GM23338 (cell line): ENCODE data around the gene IL17REL. TPM values are rescaled to one million over a fixed set of nuclear protein-coding genes. Genes with fewer than 3 reads are reported as not detected.

ENCODE experiments used
- ATAC-seq: fragments of 200-7000 bp; cut with Tn5 transposase; 3 replicates; pipeline ENCODE4 v1.9.1; 2020
- DNase-seq: peaks from one replicate; pipeline ENCODE4 v3.0.0-alpha.2; 2015; ENCODE audit warnings: low spot score
- H2AFZ ChIP-seq: fragments of 200-600 bp; sonication (generic); 2 replicates; pipeline ENCODE4 v1.8.0; 2016; ENCODE audit warnings: antibody characterized with exemption, mild to moderate bottlenecking, moderate library complexity
- H3F3A ChIP-seq: fragments of 200-600 bp; sonication (generic); replicated peaks from 2 replicates; pipeline ENCODE4 v1.8.0; 2017; ENCODE audit warnings: antibody characterized with exemption, mixed run types, low read depth
- H3K27ac ChIP-seq: fragments of 200-600 bp; sonication (generic); 2 replicates; pipeline ENCODE4 v1.6.1; 2016; ENCODE audit warnings: low read depth
- H3K27me3 ChIP-seq: fragments of 200-600 bp; sonication (generic); 2 replicates; pipeline ENCODE4 v1.8.0; 2016; ENCODE audit warnings: mild to moderate bottlenecking, mixed run types, moderate library complexity; ENCODE audit not compliant: insufficient read depth
- H3K36me3 ChIP-seq: fragments of 200-600 bp; sonication (generic); 2 replicates; pipeline ENCODE4 v1.8.0; 2016; ENCODE audit warnings: mild to moderate bottlenecking; ENCODE audit not compliant: insufficient read depth
- H3K4me1 ChIP-seq: fragments of 200-600 bp; sonication (generic); 2 replicates; pipeline ENCODE4 v1.8.0; 2016; ENCODE audit warnings: mild to moderate bottlenecking, moderate library complexity; ENCODE audit not compliant: insufficient read depth
- H3K4me2 ChIP-seq: fragments of 200-600 bp; sonication (generic); 2 replicates; pipeline ENCODE4 v1.7.1; 2017; ENCODE audit warnings: mixed run types
- H3K4me3 ChIP-seq: fragments of 200-600 bp; sonication (generic); 2 replicates; pipeline ENCODE4 v1.6.1; 2016; ENCODE audit warnings: mixed run types
- H3K79me2 ChIP-seq: fragments of 200-600 bp; sonication (generic); replicated peaks from 2 replicates; pipeline ENCODE4 v1.8.0; 2017; ENCODE audit warnings: mild to moderate bottlenecking; ENCODE audit not compliant: insufficient read depth
- H3K9me2 ChIP-seq: fragments of 200-600 bp; sonication (generic); 2 replicates; pipeline ENCODE4 v1.8.0; 2017; ENCODE audit not compliant: insufficient read depth
- H4K20me1 ChIP-seq: fragments of 200-600 bp; sonication (generic); replicated peaks from 2 replicates; pipeline ENCODE4 v1.8.0; 2017; ENCODE audit warnings: mild to moderate bottlenecking; ENCODE audit not compliant: insufficient read depth
- H3K27ac Mint-ChIP-seq: 2 replicates; pipeline ENCODE4 v1.8.0; 2020; ENCODE audit warnings: inconsistent platforms, mild to moderate bottlenecking, moderate library complexity, mixed read lengths
- H3K27me3 Mint-ChIP-seq: 3 replicates; pipeline ENCODE4 v1.8.0; 2022; ENCODE audit warnings: low read depth, mild to moderate bottlenecking, moderate library complexity, mixed read lengths, inconsistent platforms; ENCODE audit not compliant: insufficient read depth, poor library complexity
- H3K36me3 Mint-ChIP-seq: 3 replicates; pipeline ENCODE4 v1.8.0; 2021; ENCODE audit warnings: low read depth, mild to moderate bottlenecking, inconsistent platforms, moderate library complexity, mixed read lengths
- H3K4me1 Mint-ChIP-seq: 3 replicates; pipeline ENCODE4 v1.8.0; 2020; ENCODE audit warnings: mild to moderate bottlenecking, inconsistent platforms, mixed read lengths
- H3K4me3 Mint-ChIP-seq: 3 replicates; pipeline ENCODE4 v1.8.0; 2021; ENCODE audit warnings: moderate library complexity, mild to moderate bottlenecking, inconsistent platforms, mixed read lengths
- H3K9me3 Mint-ChIP-seq: 3 replicates; pipeline ENCODE4 v1.8.0; 2020; ENCODE audit warnings: moderate library complexity, mild to moderate bottlenecking, inconsistent platforms, mixed read lengths
- CTCF ChIP-seq, 2 experiments: fragments of 200-600 bp in 1 of 2; sonication (generic) in 1 of 2; conservative IDR thresholded peaks; 2 replicates each; pipeline versions ENCODE4 v1.5.1 to v1.6.1; 2016 to 2017; ENCODE audit warnings: antibody characterized with exemption in 2 of 2, low read depth in 2 of 2, mild to moderate bottlenecking in 2 of 2, moderate library complexity in 1 of 2
- ETS1 ChIP-seq: IDR thresholded peaks from 2 replicates; pipeline ENCODE4 v1.6.1; 2016; ENCODE audit warnings: antibody characterized with exemption
- EZH2 ChIP-seq: fragments of 200-600 bp; sonication (generic); IDR thresholded peaks from one replicate; pipeline ENCODE4 v1.8.0; 2017; ENCODE audit warnings: antibody characterized with exemption, mild to moderate bottlenecking, low read depth; ENCODE audit not compliant: unreplicated experiment
- EZH2phosphoT487 ChIP-seq: fragments of 200-600 bp; sonication (generic); IDR thresholded peaks from one replicate; pipeline ENCODE4 v1.8.1; 2018; ENCODE audit warnings: antibody characterized with exemption; ENCODE audit not compliant: unreplicated experiment
- JUNB ChIP-seq: IDR thresholded peaks from one replicate; pipeline ENCODE4 v1.6.1; 2016; ENCODE audit warnings: antibody characterized with exemption; ENCODE audit not compliant: unreplicated experiment
- NANOG ChIP-seq: IDR thresholded peaks from 2 replicates; pipeline ENCODE4 v1.6.1; 2016; ENCODE audit warnings: antibody characterized with exemption, borderline replicate concordance
- POLR2AphosphoS5 ChIP-seq: IDR thresholded peaks from 2 replicates; pipeline ENCODE4 v1.6.1; 2016; ENCODE audit warnings: antibody characterized with exemption, low read depth
- STAT1 ChIP-seq: IDR thresholded peaks from one replicate; pipeline ENCODE4 v1.6.1; 2016; ENCODE audit warnings: antibody characterized with exemption; ENCODE audit not compliant: unreplicated experiment
- ZNF114 ChIP-seq: fragments of 250-450 bp; sonication (Bioruptor Pico); IDR thresholded peaks from 2 replicates; pipeline ENCODE4 v1.5.0; 2020; ENCODE audit warnings: mild to moderate bottlenecking, moderate library complexity
- ZNF331 ChIP-seq: fragments of 250-450 bp; sonication (Bioruptor Pico); IDR thresholded peaks from 2 replicates; pipeline ENCODE4 v1.5.0; 2020; ENCODE audit warnings: low read depth, mild to moderate bottlenecking, moderate library complexity
- ZNF462 ChIP-seq: fragments of 250-450 bp; sonication (Bioruptor Pico); IDR thresholded peaks from 2 replicates; pipeline ENCODE4 v1.5.0; 2020; ENCODE audit warnings: mild to moderate bottlenecking, moderate library complexity
- polyA plus RNA-seq: library from polyadenylated mRNA; unstranded; fragments of >200 nt; fragmentation: Nextera tagmentation; extraction: Ambion mirVana; gene quantifications from 2 replicates; pipeline ENCODE4 v1.2.1, GENCODE V29; 2016
- total RNA-seq: library from RNA; depleted of rRNA; stranded (reverse); fragments of >200 nt; shearing (Covaris generic); gene quantifications from 2 replicates; pipeline ENCODE4 v1.2.3, GENCODE V29; 2014

IL17REL gene
- total and polyA plus RNA-seq, 2 experiments from 2014 or later: 0.31 TPM; not detected in 1

GRCh38 chr22:49950396-49950994 lies 62.1 kb downstream of the IL17REL start (continued):
- TF ChIP-seq ZNF462 (CRISPR knock-in tag): no peak
- TF ChIP-seq EZH2phosphoT487: no peak

GRCh38 chr22:49949914-49950292 lies 62.7 kb downstream of the IL17REL start:
- 0 out of 2 replicates have a peak, but pooled peaks cover 2% of the 10 kb centered on the region for H3F3A ChIP-seq
- DNase-seq (no peak), ATAC-seq (no peak)
- no peak overlapping the region for H2AFZ ChIP-seq
- H3K27ac ChIP-seq: no peak overlapping the region
- peaks cover 18% of the 10 kb centered on the region for H3K4me1 Mint-ChIP-seq
- H3K27me3 Mint-ChIP-seq: peaks cover 3% of the 10 kb centered on the region
- H3K27me3 ChIP-seq: no peaks in the 10 kb centered on the region
- H3K4me3 Mint-ChIP-seq: no peak overlapping the region
- H3K36me3 ChIP-seq: no peaks in the 10 kb centered on the region
- no peaks in the 10 kb centered on the region for H3K9me3 Mint-ChIP-seq
- H3K4me2 ChIP-seq: no peak overlapping the region
- no peak overlapping the region for H3K4me3 ChIP-seq
- no peaks in the 10 kb centered on the region for H3K9me2 ChIP-seq
- no peaks in the 10 kb centered on the region for H4K20me1 ChIP-seq
- H3K36me3 Mint-ChIP-seq: no peaks in the 10 kb centered on the region
- no peaks in the 10 kb centered on the region for H3K79me2 ChIP-seq
- no peak overlapping the region for H3K27ac Mint-ChIP-seq
- H3K4me1 ChIP-seq: peaks cover 10% of the 10 kb centered on the region; the same call in 1 of the 2 replicates
- TF ChIP-seq ZNF331 (no peak), EZH2 (no peak), EZH2phosphoT487 (no peak), NANOG (no peak), CTCF (conservative IDR thresholded peaks at IDR 0.05; ENCODE audit: low read depth in 2 of 2) (no peak), ZNF114 (CRISPR knock-in tag) (no peak), ETS1 (no peak), JUNB (no peak), STAT1 (no peak), POLR2AphosphoS5 (no peak)
